ENCODE results near the gene NUP50. TPM values are rescaled to one million over a fixed set of nuclear protein-coding genes. Genes with fewer than 3 reads are reported as not detected.

Gene NUP50
- total RNA-seq, 1 donor from 2014 or later = 76.9 TPM

- intact Hi-C loops (cut with DNase I) = no loop called here
- Histone ChIP-seq H3K36me3 (peaks cover 0 to 71% of the 10 kb centered on the region in 2 donors), H3K4me3 (no peak overlapping the region), H3K9me3 (no peaks in the 10 kb centered on the region), H3K27ac (no peak overlapping the region), H3K4me1 (no peaks in the 10 kb centered on the region), H3K27me3 (no peaks in the 10 kb centered on the region)
- no peak for DNase-seq (ENCODE audit: extremely low spot score in 2 of 2)
- no peak for TF ChIP-seq CTCF (IDR thresholded peaks at IDR 0.05)
- TF ChIP-seq POLR2A (IDR thresholded peaks at IDR 0.05) = no peak
- TF ChIP-seq POLR2AphosphoS5 (IDR thresholded peaks at IDR 0.05; ENCODE audit: insufficient read depth in 1 of 2, low read depth in 1 of 2) = no peak
Measured at GRCh38 chr22:45181766-45182165, 18.0 kb downstream of the NUP50 start.

- no peak overlapping the region for H3K27ac ChIP-seq
- peaks cover 0 to 65% of the 10 kb centered on the region in 2 donors for H3K36me3 ChIP-seq
- DNase-seq (ENCODE audit: extremely low spot score in 2 of 2) = no peak
- no peaks in the 10 kb centered on the region for H3K4me1 ChIP-seq
- no peaks in the 10 kb centered on the region for H3K9me3 ChIP-seq
- intact Hi-C loops (cut with DNase I) = no loop called here
- no peak overlapping the region for H3K4me3 ChIP-seq
- no peaks in the 10 kb centered on the region for H3K27me3 ChIP-seq
- TF ChIP-seq POLR2A (IDR thresholded peaks at IDR 0.05) = no peak
- no peak for TF ChIP-seq POLR2AphosphoS5 (IDR thresholded peaks at IDR 0.05; ENCODE audit: insufficient read depth in 1 of 2, low read depth in 1 of 2)
- TF ChIP-seq CTCF (IDR thresholded peaks at IDR 0.05) = no peak
Measured at GRCh38 chr22:45183974-45184373, 20.2 kb downstream of the NUP50 start.

- H3K4me3 ChIP-seq = no peak overlapping the region
- no peaks in the 10 kb centered on the region for H3K27me3 ChIP-seq
- peaks cover 0 to 46% of the 10 kb centered on the region in 2 donors for H3K36me3 ChIP-seq
- no peak overlapping the region for H3K27ac ChIP-seq
- TF ChIP-seq CTCF (IDR thresholded peaks at IDR 0.05) (no peak), POLR2A (IDR thresholded peaks at IDR 0.05) (no peak), POLR2AphosphoS5 (IDR thresholded peaks at IDR 0.05; ENCODE audit: insufficient read depth in 1 of 2, low read depth in 1 of 2) (no peak)
- DNase-seq (ENCODE audit: extremely low spot score in 2 of 2) = no peak
- H3K9me3 ChIP-seq = no peaks in the 10 kb centered on the region
- intact Hi-C loops (cut with DNase I) = no loop called here
- H3K4me1 ChIP-seq = no peaks in the 10 kb centered on the region
Measured at GRCh38 chr22:45185718-45186514, 22.2 kb downstream of the NUP50 start.

- TF ChIP-seq POLR2AphosphoS5 (IDR thresholded peaks at IDR 0.05; ENCODE audit: insufficient read depth in 1 of 2, low read depth in 1 of 2) (no peak), POLR2A (IDR thresholded peaks at IDR 0.05) (no peak), CTCF (IDR thresholded peaks at IDR 0.05) (no peak)
- no peaks in the 10 kb centered on the region for H3K4me1 ChIP-seq
- peaks cover 0 to 32% of the 10 kb centered on the region in 2 donors for H3K36me3 ChIP-seq
- no peaks in the 10 kb centered on the region for H3K27me3 ChIP-seq
- no peak for DNase-seq (ENCODE audit: extremely low spot score in 2 of 2)
- no peak overlapping the region for H3K27ac ChIP-seq
- no peak overlapping the region for H3K4me3 ChIP-seq
- H3K9me3 ChIP-seq = no peaks in the 10 kb centered on the region
- intact Hi-C loops (cut with DNase I) = no loop called here
Measured at GRCh38 chr22:45187891-45188290, 24.2 kb downstream of the NUP50 start.

GRCh38 chr22:45188779-45189178, 25.1 kb downstream of the NUP50 start:
- no peaks in the 10 kb centered on the region for H3K9me3 ChIP-seq
- peaks cover 0 to 24% of the 10 kb centered on the region in 2 donors for H3K36me3 ChIP-seq
- no peaks in the 10 kb centered on the region for H3K27me3 ChIP-seq
- no peak overlapping the region for H3K27ac ChIP-seq
- no peaks in the 10 kb centered on the region for H3K4me1 ChIP-seq
- TF ChIP-seq POLR2A (IDR thresholded peaks at IDR 0.05) (no peak), CTCF (IDR thresholded peaks at IDR 0.05) (no peak), POLR2AphosphoS5 (IDR thresholded peaks at IDR 0.05; ENCODE audit: insufficient read depth in 1 of 2, low read depth in 1 of 2) (no peak)
- DNase-seq (ENCODE audit: extremely low spot score in 2 of 2) = no peak
- H3K4me3 ChIP-seq = no peak overlapping the region
- intact Hi-C loops (cut with DNase I) = no loop called here

All from vagina (tissue), 2 donors.